Glomerular endothelial cell (primary cell): ENCODE data around the gene CPSF4. TPM values are rescaled to one million over a fixed set of nuclear protein-coding genes. Genes with fewer than 3 reads are reported as not detected.
"Not testable (repeated sequence)": the region's sequence is repeated elsewhere in the genome, so short reads cannot be mapped to it uniquely, and the experiment has no call there.

ENCODE experiments used
- DNase-seq: peaks from one replicate; pipeline ENCODE4 v3.0.0-alpha.2; 2011; ENCODE audit warnings: low read depth, low spot score; ENCODE audit errors: extremely low read depth
- total RNA-seq: library from RNA; depleted of rRNA; stranded (reverse); fragments of >200 nt; gene quantifications from 2 replicates; pipeline ENCODE4 v1.2.3, GENCODE V29; 2015

The CPSF4 gene
- total RNA-seq, 1 donor from 2014 or later, result 28.9 TPM

DNA sequence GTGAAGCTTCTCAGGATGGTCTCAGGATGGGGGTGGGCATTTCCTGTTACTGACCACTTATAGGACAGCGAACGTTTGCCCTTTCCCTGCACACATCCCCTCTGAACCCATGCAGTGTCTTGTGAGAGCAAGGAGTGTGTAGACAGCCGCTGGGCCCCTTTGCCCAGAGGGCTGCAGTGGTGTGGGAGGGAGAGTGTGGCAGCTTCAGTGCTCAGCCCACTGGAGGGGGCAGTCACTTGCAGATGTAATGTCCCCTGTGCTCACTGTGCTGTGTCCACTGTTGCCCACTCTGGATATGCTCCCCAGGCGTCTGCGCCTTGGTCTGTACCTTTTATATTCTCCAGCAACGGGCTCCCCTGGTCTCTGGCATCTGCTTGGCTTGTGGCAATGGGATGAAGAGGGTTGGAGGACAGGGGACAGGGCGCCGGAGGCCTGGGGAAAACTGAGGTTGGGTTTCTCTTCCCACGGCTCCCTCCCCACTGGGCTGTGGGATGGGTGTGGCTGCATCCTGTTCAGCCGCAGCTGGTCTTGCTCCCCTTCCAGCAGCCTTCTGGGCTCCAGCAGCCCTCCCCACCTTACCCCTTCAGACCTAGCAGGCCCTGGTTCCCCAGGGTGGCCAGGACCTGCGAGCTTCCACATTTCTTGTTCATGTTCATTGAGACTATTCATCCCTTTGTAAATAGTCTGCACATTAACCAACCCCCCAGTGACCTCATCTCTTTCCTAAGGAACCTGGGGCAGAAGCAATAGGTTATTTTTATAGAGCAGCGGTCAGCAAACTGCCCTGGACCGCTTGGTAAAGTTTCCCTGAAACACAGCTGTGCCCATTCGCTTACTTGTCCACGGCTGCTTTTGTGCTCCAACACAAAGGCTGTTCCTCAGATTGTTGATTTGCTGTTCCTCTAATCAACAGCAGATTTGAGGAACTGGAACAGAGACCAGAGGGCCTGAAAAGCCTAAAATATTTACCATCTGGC lies 40.0 kb downstream of the CPSF4 start:
- no peak for DNase-seq

DNA sequence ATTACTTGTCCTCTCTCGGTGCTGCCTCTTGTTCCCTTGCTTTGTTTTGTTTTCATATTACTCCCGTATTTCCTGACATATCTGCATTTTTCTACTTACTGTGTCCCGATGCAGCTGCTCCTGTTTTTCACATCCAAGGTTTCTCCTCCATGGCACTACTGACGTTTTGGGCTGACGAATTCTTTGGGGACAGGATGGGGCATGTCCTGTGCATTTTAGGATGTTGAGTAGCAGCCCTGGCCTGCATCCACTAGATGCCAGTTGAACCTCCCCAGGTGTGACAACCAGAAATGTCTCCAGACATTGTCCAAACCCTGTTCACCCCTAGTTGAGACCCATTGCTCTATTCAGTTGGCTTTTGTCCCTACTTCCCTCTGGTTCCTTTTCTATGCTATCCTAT lies 46.4 kb downstream of the CPSF4 start:
- DNase-seq, result no peak

- no peak for DNase-seq
Measured at GRCh38 chr7:99489235-99489634, 50.5 kb downstream of the CPSF4 start.

DNA sequence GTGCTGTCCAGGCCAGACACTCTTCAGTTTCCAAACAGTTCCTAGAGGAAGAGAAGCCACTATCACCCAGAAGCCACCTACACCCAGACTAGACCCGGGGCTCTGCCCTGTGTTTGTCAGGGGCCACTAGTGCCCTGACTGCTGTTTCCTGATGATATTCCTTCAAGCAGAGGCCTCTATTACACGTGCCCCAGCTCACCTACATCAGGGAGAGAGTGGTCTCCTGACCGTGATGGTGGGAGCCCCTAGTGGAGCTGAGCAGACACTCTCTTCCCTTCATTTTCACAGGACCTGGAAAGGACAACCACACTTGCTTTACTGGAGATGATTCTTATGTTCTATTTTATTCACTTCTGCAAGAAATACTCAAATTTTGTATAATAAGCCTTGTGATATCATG lies 52.1 kb downstream of the CPSF4 start:
- DNase-seq, result no peak

- DNase-seq, result no peak
Measured at GRCh38 chr7:99493823-99494222, 55.1 kb downstream of the CPSF4 start.

- no peak for DNase-seq
Measured at GRCh38 chr7:99497766-99498545, 59.2 kb downstream of the CPSF4 start.

DNA sequence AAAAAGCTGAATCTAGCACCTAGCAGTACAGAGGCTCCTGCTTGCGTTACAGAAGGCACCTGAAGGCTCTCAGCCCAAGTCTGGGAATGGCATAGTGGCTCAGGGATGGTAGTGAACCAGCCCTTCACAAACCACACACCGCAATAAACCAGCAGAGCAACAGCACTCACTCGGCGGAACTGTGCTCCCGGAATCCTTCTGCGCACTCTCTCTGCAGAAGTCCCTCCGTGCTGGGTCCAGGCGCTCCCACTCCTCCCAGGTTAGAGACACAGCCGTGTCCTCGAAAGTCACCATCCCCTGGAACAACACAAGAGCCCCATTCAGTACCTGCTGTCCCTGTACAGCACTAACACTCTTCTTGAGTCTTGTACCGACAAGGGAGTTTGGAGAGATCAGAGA lies 59.8 kb downstream of the CPSF4 start:
- DNase-seq, result no peak

- no peak for DNase-seq
Measured at GRCh38 chr7:99499371-99499720, 60.6 kb downstream of the CPSF4 start.

DNA sequence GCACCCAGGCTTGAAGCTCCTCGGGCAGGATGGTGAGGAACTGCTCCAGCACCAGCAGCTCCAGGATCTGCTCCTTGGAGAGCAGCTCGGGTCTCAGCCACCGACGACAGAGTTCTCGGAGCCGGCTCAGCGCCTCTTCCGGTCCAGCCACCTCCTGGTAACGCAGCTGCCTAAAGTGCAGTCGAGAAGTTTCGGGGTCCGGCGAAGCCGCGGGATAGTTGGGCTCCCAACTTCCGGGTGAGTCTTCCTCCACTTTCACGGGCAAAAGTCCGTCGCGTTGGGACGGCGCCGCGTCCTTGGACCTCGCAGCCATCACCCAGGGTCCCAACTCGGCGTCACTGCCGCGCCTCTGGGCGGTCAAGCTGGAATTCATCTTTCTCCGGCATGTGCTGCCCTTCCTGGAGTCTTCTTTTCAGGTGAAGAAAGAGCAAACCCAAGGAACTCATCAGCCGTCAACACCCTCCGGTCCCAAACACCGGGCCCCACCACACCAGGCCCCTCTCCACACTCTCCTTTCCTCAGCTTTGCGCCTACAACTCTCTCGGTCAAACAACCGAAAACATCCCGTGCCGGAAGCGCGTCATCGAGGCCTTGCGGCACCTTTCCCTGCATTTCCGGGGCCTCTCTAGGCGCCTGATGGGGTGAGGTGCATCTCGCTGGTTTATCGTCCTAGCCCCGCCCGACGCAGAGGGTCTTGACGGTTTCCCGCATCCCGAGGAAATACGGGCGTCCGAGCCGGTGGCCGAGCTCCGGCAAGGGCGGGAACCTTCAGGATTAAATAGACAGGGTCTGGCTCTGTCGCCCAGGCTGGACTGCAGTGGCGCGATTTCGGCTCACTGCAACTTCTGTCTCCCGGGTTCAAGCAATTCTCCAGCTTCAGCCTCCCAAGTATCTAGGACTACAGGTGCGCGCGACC lies 61.2 kb downstream of the CPSF4 start, which contains the start of gene ZNF394:
Gene ZNF394, minus strand, starts transcription at position 561 of the 916 bp plus-strand sequence. Its CDS starts 188 bp downstream, at position 373.
- DNase-seq, result peak; percentile 44

- no peak for DNase-seq
Measured at GRCh38 chr7:99500637-99501009, 61.9 kb downstream of the CPSF4 start.

GRCh38 chr7:99501236-99501635 lies 62.5 kb downstream of the CPSF4 start:
- not testable (repeated sequence) for DNase-seq

DNA sequence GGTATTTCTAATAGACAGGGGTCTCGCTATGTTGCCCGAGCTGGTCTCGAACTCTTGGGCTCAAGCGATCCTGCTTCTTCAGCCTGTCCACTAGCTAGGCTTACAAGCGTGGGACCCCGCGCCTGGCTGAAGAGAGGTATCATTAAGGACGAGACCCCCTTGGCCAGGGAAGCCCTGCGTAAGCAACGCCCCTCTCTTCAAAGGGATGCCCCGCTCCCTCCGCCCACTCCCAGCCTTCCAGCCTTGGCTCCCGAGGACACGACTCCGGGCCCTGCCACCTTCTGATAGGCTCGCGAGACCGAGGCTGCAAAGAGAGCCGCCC lies 65.5 kb downstream of the CPSF4 start:
- DNase-seq, result no peak

DNA sequence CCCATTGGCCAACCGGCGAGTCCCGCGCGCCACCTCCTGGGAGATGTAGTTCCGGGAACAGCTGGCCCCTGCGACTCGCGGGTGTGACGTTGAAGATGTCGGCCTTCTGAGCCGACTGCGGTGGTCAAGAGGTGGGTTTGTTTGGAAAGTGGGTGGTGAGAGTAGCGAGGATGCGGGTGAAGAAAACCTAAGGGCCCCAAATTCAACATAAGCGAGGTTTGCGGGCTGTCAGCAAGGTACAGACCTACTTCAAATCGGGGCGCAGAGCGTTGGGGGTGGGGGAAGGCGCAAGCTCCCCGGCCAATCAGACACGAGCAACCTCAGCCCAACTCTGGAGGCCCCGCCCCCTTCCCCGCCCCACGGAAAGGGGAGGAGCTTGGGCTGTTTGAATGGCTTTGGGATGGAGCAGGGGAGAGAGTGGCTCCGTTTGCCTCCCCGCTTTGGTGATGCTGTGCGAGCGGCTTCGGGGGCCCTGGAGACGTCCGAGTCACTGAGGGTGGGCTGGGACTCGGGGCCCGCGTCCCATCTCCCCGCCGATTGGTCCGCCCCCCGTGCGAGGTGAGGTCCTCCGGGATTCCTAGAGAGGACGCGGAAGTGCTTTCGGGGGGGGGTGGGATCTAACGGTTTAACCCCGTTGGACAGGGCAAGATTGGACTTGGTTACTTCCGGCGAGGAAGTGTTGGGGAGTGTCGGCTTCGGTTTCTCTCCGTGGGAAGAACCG lies 66.0 kb downstream of the CPSF4 start, which contains the start of gene ZKSCAN5:
Gene ZKSCAN5, plus strand, starts transcription at position 60 of the 721 bp plus-strand sequence. CDS start 1,383 bp downstream, outside the sequence.
- DNase-seq, result peak; percentile 75

GRCh38 chr7:99505324-99505662 lies 66.5 kb downstream of the CPSF4 start:
- DNase-seq, result no peak

Other genes with a start within 250 kb of the CPSF4 start
- gene KPNA7, start 230.8 kb upstream of the CPSF4 start, total RNA-seq, result not detected in 2 replicates
- 0.12 and 1.3 TPM in 2 replicates for gene MYH16, start 166.1 kb upstream of the CPSF4 start, total RNA-seq
- 160 and 225 TPM in 2 replicates for gene ARPC1A, start 113.0 kb upstream of the CPSF4 start, total RNA-seq
- 509 and 602 TPM in 2 replicates for gene ARPC1B, start 64.2 kb upstream of the CPSF4 start, total RNA-seq
- 105 and 109 TPM in 2 replicates for gene PDAP1, start 30.3 kb upstream of the CPSF4 start, total RNA-seq
- gene BUD31, start 30.0 kb upstream of the CPSF4 start, total RNA-seq, result 82.7 and 94.0 TPM in 2 replicates
- gene PTCD1, start 145 bp upstream of the CPSF4 start, total RNA-seq, result 7.6 and 14.3 TPM in 2 replicates
- gene ATP5MF, start 27.2 kb downstream of the CPSF4 start, total RNA-seq, result 876 and 1,855 TPM in 2 replicates
- 4.7 and 11.4 TPM in 2 replicates for gene ZNF789, start 33.9 kb downstream of the CPSF4 start, total RNA-seq
- gene ZNF394, start 61.3 kb downstream of the CPSF4 start, total RNA-seq, result 19.0 and 39.2 TPM in 2 replicates
- 8.8 and 11.7 TPM in 2 replicates for gene ZKSCAN5, start 65.7 kb downstream of the CPSF4 start, total RNA-seq
- 3.2 and 3.8 TPM in 2 replicates for gene FAM200A, start 113.2 kb downstream of the CPSF4 start, total RNA-seq
- 11.3 and 12.7 TPM in 2 replicates for gene ZNF655, start 119.7 kb downstream of the CPSF4 start, total RNA-seq
- not detected in 2 replicates for gene TMEM225B, start 159.3 kb downstream of the CPSF4 start, total RNA-seq
- gene ZSCAN25, start 178.0 kb downstream of the CPSF4 start, total RNA-seq, result 7.1 and 11.3 TPM in 2 replicates
- 0.10 TPM in 1 of 2 replicates, not detected in the other for gene CYP3A5, start 241.1 kb downstream of the CPSF4 start, total RNA-seq